ENCODE data around the gene CHST11. TPM values are rescaled to one million over a fixed set of nuclear protein-coding genes. Genes with fewer than 3 reads are reported as not detected.

The CHST11 gene
- total RNA-seq, 1 donor = 10.8 TPM

- no peak for DNase-seq (ENCODE audit: low read depth)
- no peak overlapping the region for H3K4me3 ChIP-seq (ENCODE audit: low read depth, low read length)
- TF ChIP-seq CTCF (IDR thresholded peaks at IDR 0.05; ENCODE audit: insufficient read depth, low read length) = no peak
These were observed 21.0 kb downstream of the CHST11 start for GRCh38 chr12:104477510-104478390.

GRCh38 chr12:104478396-104479122 lies 21.8 kb downstream of the CHST11 start:
- no peak for TF ChIP-seq CTCF (IDR thresholded peaks at IDR 0.05; ENCODE audit: insufficient read depth, low read length)
- DNase-seq (ENCODE audit: low read depth) = no peak

GRCh38 chr12:104479123-104479662 lies 22.4 kb downstream of the CHST11 start:
- H3K4me3 ChIP-seq (ENCODE audit: low read depth, low read length) = no peak overlapping the region
- DNase-seq (ENCODE audit: low read depth) = no peak
- TF ChIP-seq CTCF (IDR thresholded peaks at IDR 0.05; ENCODE audit: insufficient read depth, low read length) = no peak

More at GRCh38 chr12:104478396-104479122, 21.8 kb downstream of the CHST11 start:
- no peak overlapping the region for H3K4me3 ChIP-seq (ENCODE audit: low read depth, low read length)

- TF ChIP-seq CTCF (IDR thresholded peaks at IDR 0.05; ENCODE audit: insufficient read depth, low read length) = no peak
- no peak overlapping the region for H3K4me3 ChIP-seq (ENCODE audit: low read depth, low read length)
- no peak for DNase-seq (ENCODE audit: low read depth)
These were observed 23.3 kb downstream of the CHST11 start for GRCh38 chr12:104480012-104480411.

GRCh38 chr12:104480826-104481440 lies 24.2 kb downstream of the CHST11 start:
- DNase-seq (ENCODE audit: low read depth) = peak; percentile 49
- no peak overlapping the region for H3K4me3 ChIP-seq (ENCODE audit: low read depth, low read length)
- no peak for TF ChIP-seq CTCF (IDR thresholded peaks at IDR 0.05; ENCODE audit: insufficient read depth, low read length)

- DNase-seq (ENCODE audit: low read depth) = no peak
- no peak for TF ChIP-seq CTCF (IDR thresholded peaks at IDR 0.05; ENCODE audit: insufficient read depth, low read length)
- no peak overlapping the region for H3K4me3 ChIP-seq (ENCODE audit: low read depth, low read length)
These were observed 25.4 kb downstream of the CHST11 start for GRCh38 chr12:104482113-104482512.
